ENCODE data around the gene ZNF536.

- TF ChIP-seq RXRA (IDR thresholded peaks at IDR 0.05; ENCODE audit: borderline replicate concordance, low read depth) (no peak), IRF3 (IDR thresholded peaks at IDR 0.05; ENCODE audit: low read depth, low read length) (no peak), USF1 (IDR thresholded peaks at IDR 0.05; ENCODE audit: borderline replicate concordance, low read depth) (no peak), MAX (IDR thresholded peaks at IDR 0.05; ENCODE audit: low read depth) (no peak), TAF1 (IDR thresholded peaks at IDR 0.05; ENCODE audit: borderline replicate concordance, low read depth, low read length) (no peak), CTCF (IDR thresholded peaks at IDR 0.05) (no peak), RFX5 (IDR thresholded peaks at IDR 0.05; ENCODE audit: low read length) (no peak), REST (IDR thresholded peaks at IDR 0.05; ENCODE audit: low read depth, low read length) (no peak), ELF1 (IDR thresholded peaks at IDR 0.05) (no peak)
Measured at GRCh38 chr19:30566681-30567420, 194.7 kb downstream of the ZNF536 start.
